GM20431 (cell line): ENCODE data around the gene LSAMP.
"Not testable (repeated sequence)": the region's sequence is repeated elsewhere in the genome, so short reads cannot be mapped to it uniquely, and the experiment has no call there.

Experiments used
- in situ Hi-C: fragments of 300-500 bp; cut with MseI, MboI; formaldehyde crosslinking; loops from one replicate; pipeline ENCODE4 v1.15.0; 2020; ENCODE audit warnings: low sequenced_read_pairs; ENCODE audit not compliant: unreplicated experiment

The LSAMP gene

GRCh38 chr3:115752978-115753377 lies 692.3 kb downstream of the LSAMP start:
- in situ Hi-C loops: not testable (repeated sequence)
